HepG2 (cell line): ENCODE data around the gene TMC8. TPM values are rescaled to one million over a fixed set of nuclear protein-coding genes. Genes with fewer than 3 reads are reported as not detected.

Experiments used
- FOSL2 ChIP-seq: sonication (generic); formaldehyde crosslinking; IDR thresholded peaks from 2 replicates; pipeline ENCODE4 v1.4.0; 2020; ENCODE audit warnings: missing genetic modification reagents
- FOXA1 ChIP-seq, 2 experiments: fragments of 450-650 bp in 1 of 2; sonication (generic) in 1 of 2; formaldehyde crosslinking in 1 of 2; IDR thresholded peaks; 2 replicates each; pipeline versions ENCODE4 v1.4.0 to v1.6.1; 2016 to 2020; ENCODE audit warnings: missing genetic modification reagents in 1 of 2
- HIVEP1 ChIP-seq: sonication (generic); formaldehyde crosslinking; IDR thresholded peaks from 2 replicates; pipeline ENCODE4 v1.4.0; 2020; ENCODE audit warnings: mild to moderate bottlenecking, missing genetic modification reagents
- HOXA3 ChIP-seq: sonication (generic); formaldehyde crosslinking; IDR thresholded peaks from 2 replicates; pipeline ENCODE4 v1.5.0; 2020; ENCODE audit warnings: missing genetic modification reagents
- PITX1 ChIP-seq: sonication (generic); formaldehyde crosslinking; IDR thresholded peaks from 2 replicates; pipeline ENCODE4 v1.5.1; 2020; ENCODE audit warnings: mild to moderate bottlenecking, missing genetic modification reagents
- RARA ChIP-seq: IDR thresholded peaks from 2 replicates; pipeline ENCODE4 v1.6.1; 2016; ENCODE audit warnings: missing genetic modification reagents, missing compliant biosample characterization
- SALL1 ChIP-seq: sonication (generic); formaldehyde crosslinking; IDR thresholded peaks from 2 replicates; pipeline ENCODE4 v1.8.0; 2022; ENCODE audit warnings: mild to moderate bottlenecking, missing genetic modification reagents
- SKI ChIP-seq: fragments of 450-650 bp; IDR thresholded peaks from one replicate; pipeline ENCODE4 v1.6.1; 2018; ENCODE audit warnings: mild to moderate bottlenecking; ENCODE audit not compliant: partially characterized antibody
- SRF ChIP-seq: IDR thresholded peaks from 2 replicates; pipeline ENCODE4 v1.6.1; 2011; ENCODE audit warnings: mild to moderate bottlenecking, low read depth, low read length, moderate library complexity
- ZBTB20 ChIP-seq: sonication (generic); formaldehyde crosslinking; IDR thresholded peaks from 2 replicates; pipeline ENCODE4 v1.8.1; 2023; ENCODE audit warnings: missing genetic modification reagents, low read depth, mild to moderate bottlenecking, borderline replicate concordance
- ZGPAT ChIP-seq: IDR thresholded peaks from 2 replicates; pipeline ENCODE4 v1.6.1; 2016; ENCODE audit warnings: mild to moderate bottlenecking
- ZNF230 ChIP-seq: sonication (generic); formaldehyde crosslinking; IDR thresholded peaks from 2 replicates; pipeline ENCODE4 v1.4.0; 2020; ENCODE audit warnings: mild to moderate bottlenecking, missing genetic modification reagents
- ZNF33A ChIP-seq: sonication (generic); formaldehyde crosslinking; IDR thresholded peaks from 2 replicates; pipeline ENCODE4 v1.5.1; 2020; ENCODE audit warnings: missing genetic modification reagents, mild to moderate bottlenecking, moderate library complexity, borderline replicate concordance
- ZNF530 ChIP-seq: sonication (generic); formaldehyde crosslinking; IDR thresholded peaks from 2 replicates; pipeline ENCODE4 v1.5.0; 2020; ENCODE audit warnings: low read depth, mild to moderate bottlenecking, missing genetic modification reagents
- ZNF761 ChIP-seq: sonication (generic); formaldehyde crosslinking; conservative IDR thresholded peaks from 2 replicates; pipeline ENCODE4 v1.4.0; 2020; ENCODE audit warnings: mild to moderate bottlenecking, missing genetic modification reagents
- ZNF775 ChIP-seq: sonication (generic); formaldehyde crosslinking; IDR thresholded peaks from 2 replicates; pipeline ENCODE4 v1.4.0; 2020; ENCODE audit warnings: missing genetic modification reagents, mild to moderate bottlenecking, moderate library complexity, borderline replicate concordance
- ZNF792 ChIP-seq: IDR thresholded peaks from 2 replicates; pipeline ENCODE4 v1.6.1; 2016
- ZNF839 ChIP-seq: sonication (generic); formaldehyde crosslinking; IDR thresholded peaks from 2 replicates; pipeline ENCODE4 v1.4.0; 2020; ENCODE audit warnings: missing genetic modification reagents, mild to moderate bottlenecking, borderline replicate concordance
- ZSCAN21 ChIP-seq: sonication (generic); formaldehyde crosslinking; IDR thresholded peaks from 2 replicates; pipeline ENCODE4 v1.8.0; 2022; ENCODE audit warnings: mild to moderate bottlenecking, missing genetic modification reagents, moderate library complexity, borderline replicate concordance
- ZSCAN25 ChIP-seq: sonication (generic); formaldehyde crosslinking; IDR thresholded peaks from 2 replicates; pipeline ENCODE4 v1.8.0; 2022; ENCODE audit warnings: mild to moderate bottlenecking, missing genetic modification reagents
- polyA plus RNA-seq, 8 experiments: library from polyadenylated mRNA; depleted of rRNA in 3 of 8; stranded (reverse) in 7 of 8; unstranded in 1 of 8; fragments of >200 nt; fragmentation: Illumina TruSeq in 4 of 8; extraction: Trizol in 4 of 8; gene quantifications; 2 replicates each; pipeline versions ENCODE4 v1.2.1 to v1.2.3, GENCODE V29; 2011 to 2016; ENCODE audit warnings: low read depth in 4 of 8, missing spikeins in 1 of 8, mixed read lengths in 1 of 8; ENCODE audit not compliant: insufficient read depth in 1 of 8
- total RNA-seq, 5 experiments: library from RNA; depleted of rRNA; stranded (reverse); fragments of >200 nt; fragmentation: Illumina TruSeq; extraction: Trizol; gene quantifications; 2 replicates each; pipeline ENCODE4 v1.2.3, GENCODE V29; 2016; ENCODE audit warnings: low read depth in 1 of 5
- TF ChIP-seq, protein P1 (sequence below): sonication (generic); formaldehyde crosslinking; IDR thresholded peaks from 2 replicates; pipeline ENCODE4 v1.5.0; 2020; ENCODE audit warnings: mild to moderate bottlenecking, missing genetic modification reagents
- TF ChIP-seq, protein P2 (sequence below): sonication (generic); formaldehyde crosslinking; IDR thresholded peaks from 2 replicates; pipeline ENCODE4 v1.8.1; 2023; ENCODE audit warnings: mild to moderate bottlenecking, missing genetic modification reagents

Gene TMC8
- total and polyA plus RNA-seq, 2 of the 13 experiments (the other 11 are each of a cell fraction or from before 2014, with no cell fraction given), result 0.53 to 7.8 TPM

DNA sequence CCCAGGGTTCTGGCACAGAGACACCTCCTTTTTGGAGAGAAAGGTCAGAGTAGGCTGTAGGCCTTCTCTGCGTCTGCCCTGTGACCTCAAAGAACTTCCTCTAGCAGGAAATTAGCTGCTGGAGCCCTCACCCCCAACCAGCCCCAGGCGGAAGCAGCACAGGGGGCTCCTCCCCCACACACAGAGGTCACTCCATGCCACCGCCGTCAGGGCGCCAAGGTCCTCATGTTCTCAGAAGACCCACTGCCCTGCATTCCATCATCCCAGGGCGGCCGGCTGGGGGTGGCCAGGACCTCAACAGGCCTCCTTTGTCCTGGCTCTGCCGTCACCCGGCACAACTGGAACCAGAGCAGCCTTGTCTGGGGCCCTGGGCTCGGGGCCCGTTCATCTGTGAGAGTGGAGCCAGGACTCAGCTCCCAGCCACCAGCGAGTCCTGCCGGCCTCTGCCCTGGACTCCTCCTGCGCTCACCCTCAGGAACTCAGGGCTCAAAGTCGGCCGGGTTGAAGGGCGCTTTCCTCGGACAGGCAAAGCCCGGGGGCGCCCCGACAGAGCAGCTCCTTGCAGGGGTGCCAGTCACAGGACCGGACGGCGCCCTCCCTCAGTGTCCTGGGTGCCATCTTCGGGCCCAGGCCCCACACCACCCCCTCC lies 3.2 kb upstream of the TMC8 start (continued):
- peak; percentile 20 for TF ChIP-seq SKI
- TF ChIP-seq ZNF775, result no peak
- TF ChIP-seq ZGPAT (CRISPR knock-in tag), result peak; percentile 88
- peak; percentile 39; the same call in 1 of the 2 replicates for TF ChIP-seq ZSCAN25 (CRISPR knock-in tag)
- TF ChIP-seq ZSCAN21 (CRISPR knock-in tag), result no peak; the same call in 1 of the 2 replicates
- TF ChIP-seq SALL1 (CRISPR knock-in tag), result peak; percentile 77
- TF ChIP-seq, protein P1, sequence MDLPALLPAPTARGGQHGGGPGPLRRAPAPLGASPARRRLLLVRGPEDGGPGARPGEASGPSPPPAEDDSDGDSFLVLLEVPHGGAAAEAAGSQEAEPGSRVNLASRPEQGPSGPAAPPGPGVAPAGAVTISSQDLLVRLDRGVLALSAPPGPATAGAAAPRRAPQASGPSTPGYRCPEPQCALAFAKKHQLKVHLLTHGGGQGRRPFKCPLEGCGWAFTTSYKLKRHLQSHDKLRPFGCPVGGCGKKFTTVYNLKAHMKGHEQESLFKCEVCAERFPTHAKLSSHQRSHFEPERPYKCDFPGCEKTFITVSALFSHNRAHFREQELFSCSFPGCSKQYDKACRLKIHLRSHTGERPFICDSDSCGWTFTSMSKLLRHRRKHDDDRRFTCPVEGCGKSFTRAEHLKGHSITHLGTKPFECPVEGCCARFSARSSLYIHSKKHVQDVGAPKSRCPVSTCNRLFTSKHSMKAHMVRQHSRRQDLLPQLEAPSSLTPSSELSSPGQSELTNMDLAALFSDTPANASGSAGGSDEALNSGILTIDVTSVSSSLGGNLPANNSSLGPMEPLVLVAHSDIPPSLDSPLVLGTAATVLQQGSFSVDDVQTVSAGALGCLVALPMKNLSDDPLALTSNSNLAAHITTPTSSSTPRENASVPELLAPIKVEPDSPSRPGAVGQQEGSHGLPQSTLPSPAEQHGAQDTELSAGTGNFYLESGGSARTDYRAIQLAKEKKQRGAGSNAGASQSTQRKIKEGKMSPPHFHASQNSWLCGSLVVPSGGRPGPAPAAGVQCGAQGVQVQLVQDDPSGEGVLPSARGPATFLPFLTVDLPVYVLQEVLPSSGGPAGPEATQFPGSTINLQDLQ (CRISPR knock-in tag), result no peak
- no peak; the same call in 1 of the 2 replicates for TF ChIP-seq ZNF33A
- TF ChIP-seq PITX1 (CRISPR knock-in tag), result peak; percentile 38; the same call in 1 of the 2 replicates
- TF ChIP-seq HIVEP1 (CRISPR knock-in tag), result no peak
- 0 out of 2 replicates have a peak, but pooled peaks have one; percentile 48 for TF ChIP-seq ZNF230
- no peak for TF ChIP-seq ZNF530 (CRISPR knock-in tag)
- TF ChIP-seq SRF, result no peak
- TF ChIP-seq ZNF839 (CRISPR knock-in tag), result no peak
- TF ChIP-seq, protein P2, sequence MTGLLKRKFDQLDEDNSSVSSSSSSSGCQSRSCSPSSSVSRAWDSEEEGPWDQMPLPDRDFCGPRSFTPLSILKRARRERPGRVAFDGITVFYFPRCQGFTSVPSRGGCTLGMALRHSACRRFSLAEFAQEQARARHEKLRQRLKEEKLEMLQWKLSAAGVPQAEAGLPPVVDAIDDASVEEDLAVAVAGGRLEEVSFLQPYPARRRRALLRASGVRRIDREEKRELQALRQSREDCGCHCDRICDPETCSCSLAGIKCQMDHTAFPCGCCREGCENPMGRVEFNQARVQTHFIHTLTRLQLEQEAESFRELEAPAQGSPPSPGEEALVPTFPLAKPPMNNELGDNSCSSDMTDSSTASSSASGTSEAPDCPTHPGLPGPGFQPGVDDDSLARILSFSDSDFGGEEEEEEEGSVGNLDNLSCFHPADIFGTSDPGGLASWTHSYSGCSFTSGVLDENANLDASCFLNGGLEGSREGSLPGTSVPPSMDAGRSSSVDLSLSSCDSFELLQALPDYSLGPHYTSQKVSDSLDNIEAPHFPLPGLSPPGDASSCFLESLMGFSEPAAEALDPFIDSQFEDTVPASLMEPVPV (CRISPR knock-in tag), result peak; percentile 62; the same call in 1 of the 2 replicates
- TF ChIP-seq FOXA1 (IDR thresholded peaks at IDR 0.05), result no peak
- TF ChIP-seq FOXA1 (CRISPR knock-in tag; IDR thresholded peaks at IDR 0.05), result no peak
- peak; percentile 70; the same call in 1 of the 2 replicates for TF ChIP-seq ZNF761 (CRISPR knock-in tag)
- no peak; the same call in 1 of the 2 replicates for TF ChIP-seq FOSL2
- TF ChIP-seq HOXA3 (CRISPR knock-in tag), result peak; percentile 86
- peak; percentile 65; the same call in 1 of the 2 replicates for TF ChIP-seq ZBTB20
- peak; percentile 69 for TF ChIP-seq ZNF792 (CRISPR knock-in tag)
- peak; percentile 89 for TF ChIP-seq RARA (CRISPR knock-in tag)
